Stomach (tissue), 9 donors: ENCODE results near the gene SNCA. TPM values are rescaled to one million over a fixed set of nuclear protein-coding genes. Genes with fewer than 3 reads are reported as not detected.
A peak's percentile ranks its signal among the peaks of the same experiment; 100 is the strongest.

Experiments
- DNase-seq, 2 donors: peaks; one replicate each; pipeline versions ENCODE4 v3.0.0 to v3.0.0-alpha.2; 2013 to 2019
- H3K27ac ChIP-seq, 5 donors: fragments of 200-600 bp in 4 of 5; sonication (generic) in 4 of 5; one replicate each; pipeline ENCODE4 v1.5.1; 2013 to 2019; ENCODE audit warnings: mild to moderate bottlenecking in 1 of 5, moderate library complexity in 1 of 5
- H3K27me3 ChIP-seq, 3 donors: fragments of 200-600 bp; sonication (generic); one replicate each; pipeline ENCODE4 v1.5.1; 2017 to 2019; ENCODE audit warnings: mixed run types in 1 of 3
- H3K36me3 ChIP-seq, 4 donors: fragments of 200-600 bp; sonication (generic); 1 replicate in 3 of 4; 2 replicates in 1 of 4; pipeline ENCODE4 v1.5.1; 2016 to 2019
- H3K4me1 ChIP-seq, 4 donors: fragments of 200-600 bp; sonication (generic); one replicate each; pipeline ENCODE4 v1.5.1; 2016 to 2019
- H3K4me3 ChIP-seq, 4 donors: fragments of 200-600 bp; sonication (generic) in 3 of 4; one replicate each; pipeline ENCODE4 v1.5.1; 2016 to 2019; ENCODE audit warnings: mild to moderate bottlenecking in 1 of 4
- H3K9me3 ChIP-seq, 4 donors: fragments of 200-600 bp; sonication (generic); one replicate each; pipeline ENCODE4 v1.5.1; 2016 to 2019
- CTCF ChIP-seq, 7 experiments: fragments of 450-650 bp in 4 of 7; fragments of 200-600 bp in 3 of 7; sonication (generic) in 3 of 7; IDR thresholded peaks; one replicate each; pipeline ENCODE4 v1.5.1; 2016 to 2019; ENCODE audit warnings: antibody characterized with exemption in 7 of 7, control low read depth in 2 of 7, mild to moderate bottlenecking in 1 of 7
- EP300 ChIP-seq: sonication (generic); formaldehyde crosslinking; IDR thresholded peaks from one replicate; pipeline ENCODE4 v1.6.1; 2017; ENCODE audit warnings: antibody characterized with exemption
- POLR2A ChIP-seq, 4 donors: fragments of 450-650 bp; IDR thresholded peaks; one replicate each; pipeline ENCODE4 v1.6.1; 2016; ENCODE audit warnings: antibody characterized with exemption in 4 of 4, control low read depth in 2 of 4, mild to moderate bottlenecking in 1 of 4, moderate library complexity in 1 of 4
- POLR2AphosphoS5 ChIP-seq, 3 donors: sonication (generic); formaldehyde crosslinking; IDR thresholded peaks; one replicate each; pipeline ENCODE4 v1.6.1; 2016; ENCODE audit warnings: antibody characterized with exemption in 3 of 3
- WGBS, 5 donors: extraction: QIAGEN DNeasy Blood & Tissue Kit in 3 of 5; methylation state at CpG; one replicate each; pipeline versions ENCODE4 v1.1.5 to v1.1.7; 2013 to 2018; 5-methylcytosine and 5-hydroxymethylcytosine counted together
- intact Hi-C: fragments of 100-400 bp; cut with DNase I; formaldehyde crosslinking; loops from one replicate; pipeline ENCODE4 v1.15.1; 2023; ENCODE audit warnings: low total_unique reads
- polyA plus RNA-seq, 3 donors: library from polyadenylated mRNA; stranded (reverse); fragments of 200-250 nt; gene quantifications; one replicate each; pipeline ENCODE4 v1.2.3, GENCODE V29; 2013
- total RNA-seq, 5 donors: library from RNA; depleted of rRNA; stranded (reverse); fragments of >200 nt; gene quantifications; one replicate each; pipeline versions ENCODE4 v1.1.0 to v1.2.3, GENCODE V29; 2014 to 2016
- donor health status: healthy with polysubstance abuse.
- donor health status: Bipolar disorder and iron deficiency.
- donor health status: healthy.

SNCA gene
- total and polyA plus RNA-seq, 8 donors: 0.58 to 152 (median 5.8) TPM; not detected in 2

DNA sequence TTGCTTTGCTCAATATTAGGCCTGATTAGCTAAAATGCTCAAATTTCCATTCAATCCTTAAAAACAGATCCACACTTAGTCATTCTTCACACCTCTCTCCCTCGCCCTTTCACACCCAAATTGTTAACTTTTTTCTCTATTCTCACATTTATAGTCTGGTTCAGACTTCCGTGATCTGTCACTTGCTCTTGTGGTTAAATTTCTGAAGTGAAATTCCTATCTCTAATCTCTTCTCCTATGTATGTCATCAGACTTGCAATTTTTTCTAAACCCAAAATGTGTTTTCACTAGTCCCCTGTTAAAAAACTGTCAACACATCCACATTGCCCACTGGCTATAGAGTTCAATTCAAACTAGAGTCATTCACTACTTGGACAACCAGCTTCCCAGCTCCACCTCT is 63.2 kb downstream of the SNCA start:
- Histone ChIP-seq H3K9me3 (peaks cover 0 to 22% (median 0%) of the 10 kb centered on the region in 4 donors), H3K27me3 (no peaks in the 10 kb centered on the region), H3K36me3 (no peaks in the 10 kb centered on the region), H3K4me1 (no peaks in the 10 kb centered on the region), H3K27ac (no peak overlapping the region), H3K4me3 (no peak overlapping the region)
- 83 to 93% (median 88%) methylated on average over 2 of the region's 2 CpGs for WGBS, 5 donors
- DNase-seq: no peak
- no peak for TF ChIP-seq EP300
- no peak for TF ChIP-seq POLR2AphosphoS5 (IDR thresholded peaks at IDR 0.05)
- TF ChIP-seq CTCF (IDR thresholded peaks at IDR 0.05): no peak
- no peak for TF ChIP-seq POLR2A (IDR thresholded peaks at IDR 0.05)
- intact Hi-C loops: no loop called here

DNA sequence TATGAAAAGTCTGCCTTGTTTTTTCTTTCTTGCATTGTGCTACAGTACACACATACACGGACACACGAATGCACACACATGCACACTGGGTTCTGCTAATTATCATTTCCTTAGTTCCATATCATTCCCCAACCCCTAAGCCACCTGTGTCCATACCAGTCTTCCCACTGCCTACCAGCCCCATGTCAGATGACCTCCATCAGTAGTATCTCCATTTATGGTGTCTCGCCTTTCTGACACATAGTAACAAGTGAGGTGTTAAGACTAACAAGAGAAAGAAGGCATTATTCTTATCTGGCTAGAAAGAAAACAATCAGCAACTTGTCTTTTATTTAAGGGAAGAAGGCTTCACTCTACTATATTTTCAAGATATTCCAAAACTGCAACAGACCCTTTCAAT is 67.1 kb downstream of the SNCA start:
- DNase-seq: no peak
- peaks cover 0 to 8% (median 0%) of the 10 kb centered on the region in 4 donors for H3K9me3 ChIP-seq
- no peaks in the 10 kb centered on the region for H3K27me3 ChIP-seq
- H3K4me3 ChIP-seq: no peak overlapping the region
- intact Hi-C loops: no loop called here
- WGBS, 5 donors: 94 to 96% (median 95%) methylated on average over 3 of the region's 3 CpGs
- H3K36me3 ChIP-seq: no peaks in the 10 kb centered on the region
- TF ChIP-seq EP300: no peak
- no peak for TF ChIP-seq POLR2A (IDR thresholded peaks at IDR 0.05)
- no peak for TF ChIP-seq POLR2AphosphoS5 (IDR thresholded peaks at IDR 0.05)
- TF ChIP-seq CTCF (IDR thresholded peaks at IDR 0.05): no peak
- H3K27ac ChIP-seq: no peak overlapping the region
- H3K4me1 ChIP-seq: peaks cover 0 to 6% (median 0%) of the 10 kb centered on the region in 4 donors

GRCh38 chr4:89767924-89768323 is 69.0 kb downstream of the SNCA start:
- H3K9me3 ChIP-seq: peaks cover 0 to 5% (median 0%) of the 10 kb centered on the region in 4 donors
- H3K36me3 ChIP-seq: no peaks in the 10 kb centered on the region
- no peak overlapping the region for H3K27ac ChIP-seq
- H3K4me1 ChIP-seq: peaks cover 0 to 6% (median 0%) of the 10 kb centered on the region in 4 donors
- no peak overlapping the region for H3K4me3 ChIP-seq
- TF ChIP-seq EP300 (no peak), POLR2AphosphoS5 (IDR thresholded peaks at IDR 0.05) (no peak), CTCF (IDR thresholded peaks at IDR 0.05) (no peak), POLR2A (IDR thresholded peaks at IDR 0.05) (no peak)
- no peaks in the 10 kb centered on the region for H3K27me3 ChIP-seq
- intact Hi-C loops: no loop called here
- DNase-seq: no peak

- Histone ChIP-seq H3K27ac (peak overlapping the region in 1 of 5 donors; percentile 3), H3K36me3 (no peaks in the 10 kb centered on the region), H3K4me3 (no peak overlapping the region), H3K27me3 (no peaks in the 10 kb centered on the region), H3K9me3 (peaks cover 0 to 5% (median 0%) of the 10 kb centered on the region in 4 donors), H3K4me1 (peaks cover 0 to 6% (median 0%) of the 10 kb centered on the region in 4 donors)
- no peak for TF ChIP-seq POLR2AphosphoS5 (IDR thresholded peaks at IDR 0.05)
- TF ChIP-seq EP300: no peak
- TF ChIP-seq CTCF (IDR thresholded peaks at IDR 0.05): no peak
- TF ChIP-seq POLR2A (IDR thresholded peaks at IDR 0.05): no peak
- peak in 1 of 2 donors; percentile 77 for DNase-seq
- WGBS, 5 donors: 21 to 31% (median 25%) methylated on average over 2 of the region's 2 CpGs
- intact Hi-C loops: no loop called here
These were observed 71.0 kb downstream of the SNCA start for GRCh38 chr4:89765966-89766365.
